A549 (cell line): ENCODE data around the gene FLT3LG. TPM values are rescaled to one million over a fixed set of nuclear protein-coding genes. Genes with fewer than 3 reads are reported as not detected.

Experiments
- ATAC-seq, 2 experiments: fragments of 200-7000 bp in 1 of 2; fragments of >200 bp in 1 of 2; cut with Nextera tagmentation in 1 of 2; cut with Tn5 transposase in 1 of 2; 3 replicates each; pipeline versions ENCODE4 v1.8.0 to v1.9.1; 2018 to 2020; ENCODE audit warnings: mild to moderate bottlenecking in 1 of 2, moderate library complexity in 1 of 2
- CTCF ChIA-PET: fragments of 300-600 bp; sonication (Branson Sonifier 250); formaldehyde crosslinking; extraction: SDS; loops from one replicate; lab custom pipeline; 2021; ENCODE audit warnings: antibody characterized with exemption, inconsistent platforms; lab: Yijun Ruan, JAX
- POLR2A ChIA-PET: fragments of 350-600 bp; formaldehyde crosslinking; extraction: SDS; loops from one replicate; lab custom pipeline; 2021; ENCODE audit warnings: antibody characterized with exemption, inconsistent platforms; lab: Yijun Ruan, JAX
- DNase-seq, 2 experiments: peaks; one replicate each; pipeline versions ENCODE4 v3.0.0 to v3.0.0-alpha.2; 2011 to 2016; ENCODE audit warnings: low read depth in 1 of 2, low spot score in 1 of 2
- FAIRE-seq: peaks from 2 replicates; lab custom pipeline; 2011; peaks lifted over from hg19 to GRCh38; lab: Jason Lieb, UNC
- H3K27ac ChIP-seq, 2 experiments: fragments of >200 bp; sonication (Bioruptor Twin); formaldehyde crosslinking; 3 replicates each; pipeline ENCODE4 v1.5.1; 2016 to 2017
- H3K4me1 ChIP-seq: fragments of >200 bp; sonication (Bioruptor Twin); formaldehyde crosslinking; 3 replicates; pipeline ENCODE4 v1.6.1; 2016
- H3K4me2 ChIP-seq: fragments of >200 bp; sonication (Bioruptor Twin); formaldehyde crosslinking; 3 replicates; pipeline ENCODE4 v1.6.1; 2016
- H3K4me3 ChIP-seq: fragments of >200 bp; sonication (Bioruptor Twin); formaldehyde crosslinking; 3 replicates; pipeline ENCODE4 v1.5.1; 2016
- H3K9me3 ChIP-seq: fragments of >200 bp; sonication (Bioruptor Twin); formaldehyde crosslinking; 3 replicates; pipeline ENCODE4 v1.6.1; 2016
- CBX2 ChIP-seq: fragments of 200-600 bp; sonication (generic); IDR thresholded peaks from 2 replicates; pipeline ENCODE4 v1.6.1; 2016; ENCODE audit warnings: low read depth, mild to moderate bottlenecking, borderline replicate concordance
- CHD2 ChIP-seq: fragments of 150-350 bp; IDR thresholded peaks from 2 replicates; pipeline ENCODE4 v1.6.1; 2014; ENCODE audit warnings: low read length; ENCODE audit not compliant: partially characterized antibody
- FOSL2 ChIP-seq, 2 experiments: fragments of 450-650 bp in 1 of 2; fragments of >200 bp in 1 of 2; sonication (Bioruptor Twin) in 1 of 2; formaldehyde crosslinking; IDR thresholded peaks; 2 replicates each; pipeline versions ENCODE4 v1.5.0 to v1.6.1; 2016 to 2020; ENCODE audit warnings: mild to moderate bottlenecking in 1 of 2, moderate library complexity in 1 of 2
- FOXS1 ChIP-seq: fragments of 250-450 bp; sonication (Bioruptor Pico); IDR thresholded peaks from 2 replicates; pipeline ENCODE4 v1.5.0; 2020; ENCODE audit warnings: mild to moderate bottlenecking, moderate library complexity
- GATA3 ChIP-seq: IDR thresholded peaks from 2 replicates; pipeline ENCODE4 v1.6.1; 2012; ENCODE audit warnings: borderline replicate concordance
- HDAC2 ChIP-seq: fragments of 200-600 bp; sonication (generic); IDR thresholded peaks from 2 replicates; pipeline ENCODE4 v1.6.1; 2016
- HOXB5 ChIP-seq: fragments of 250-450 bp; sonication (Bioruptor Pico); IDR thresholded peaks from 2 replicates; pipeline ENCODE4 v1.5.0; 2020; ENCODE audit warnings: mild to moderate bottlenecking, moderate library complexity
- MAFK ChIP-seq: fragments of 450-650 bp; IDR thresholded peaks from 2 replicates; pipeline ENCODE4 v1.6.1; 2014; ENCODE audit not compliant: partially characterized antibody
- MYC ChIP-seq: IDR thresholded peaks from 2 replicates; pipeline ENCODE4 v1.6.1; 2012; ENCODE audit warnings: mild to moderate bottlenecking, inconsistent platforms, low read length, improper control_type of control experiment, borderline replicate concordance
- PHF8 ChIP-seq: fragments of 200-600 bp; sonication (generic); IDR thresholded peaks from 2 replicates; pipeline ENCODE4 v1.6.1; 2016; ENCODE audit warnings: low read depth, mild to moderate bottlenecking, antibody characterized with exemption, moderate library complexity, borderline replicate concordance
- POLR2A ChIP-seq: IDR thresholded peaks from 2 replicates; pipeline ENCODE4 v1.6.1; 2012; ENCODE audit warnings: mild to moderate bottlenecking, low read length
- RARB ChIP-seq: fragments of 250-450 bp; sonication (Bioruptor Pico); IDR thresholded peaks from 2 replicates; pipeline ENCODE4 v1.8.0; 2021; ENCODE audit warnings: mild to moderate bottlenecking, moderate library complexity
- RFX5 ChIP-seq: fragments of 450-650 bp; IDR thresholded peaks from 2 replicates; pipeline ENCODE4 v1.7.1; 2014; ENCODE audit warnings: antibody characterized with exemption, mild to moderate bottlenecking, moderate library complexity
- WGBS: methylation state at CpG from one replicate; pipeline ENCODE4 v1.1.6; 2017; ENCODE audit errors: missing lambda C conversion rate; 5-methylcytosine and 5-hydroxymethylcytosine counted together
- polyA plus RNA-seq, 4 experiments: library from polyadenylated mRNA; depleted of rRNA in 3 of 4; stranded (reverse); fragments of >200 nt; fragmentation: RNase III in 1 of 4; extraction: RNeasy Plus Mini Kit Qiagen cat#74134 plus additional on column Dnase treatment in 1 of 4; gene quantifications; 2 replicates in 3 of 4; 3 replicates in 1 of 4; pipeline ENCODE4 v1.2.3, GENCODE V29; 2011 to 2017
- TF ChIP-seq, protein P1 (sequence below): IDR thresholded peaks from 2 replicates; pipeline ENCODE4 v1.6.1; 2012
- TF ChIP-seq, protein P2 (sequence below): fragments of 200-600 bp; sonication (generic); IDR thresholded peaks from 2 replicates; pipeline ENCODE4 v1.6.1; 2016; ENCODE audit warnings: antibody characterized with exemption, mild to moderate bottlenecking, moderate library complexity
- TF ChIP-seq, protein P3 (sequence below): fragments of >200 bp; sonication (Bioruptor Twin); formaldehyde crosslinking; IDR thresholded peaks from 3 replicates; pipeline ENCODE4 v1.5.1; 2016
- TF ChIP-seq, protein P4 (sequence below): fragments of 150-350 bp; IDR thresholded peaks from 2 replicates; pipeline ENCODE4 v1.6.1; 2014; ENCODE audit warnings: low read depth, mild to moderate bottlenecking, low read length
- TF ChIP-seq, protein P5 (sequence below): fragments of 250-450 bp; sonication (Bioruptor Pico); IDR thresholded peaks from 2 replicates; pipeline ENCODE4 v1.5.0; 2020; ENCODE audit warnings: low read depth, mild to moderate bottlenecking, moderate library complexity

Gene FLT3LG
- polyA plus RNA-seq, 2 of the 4 experiments (the other 2 are of a cell fraction), result 0.58 to 0.99 TPM

DNA sequence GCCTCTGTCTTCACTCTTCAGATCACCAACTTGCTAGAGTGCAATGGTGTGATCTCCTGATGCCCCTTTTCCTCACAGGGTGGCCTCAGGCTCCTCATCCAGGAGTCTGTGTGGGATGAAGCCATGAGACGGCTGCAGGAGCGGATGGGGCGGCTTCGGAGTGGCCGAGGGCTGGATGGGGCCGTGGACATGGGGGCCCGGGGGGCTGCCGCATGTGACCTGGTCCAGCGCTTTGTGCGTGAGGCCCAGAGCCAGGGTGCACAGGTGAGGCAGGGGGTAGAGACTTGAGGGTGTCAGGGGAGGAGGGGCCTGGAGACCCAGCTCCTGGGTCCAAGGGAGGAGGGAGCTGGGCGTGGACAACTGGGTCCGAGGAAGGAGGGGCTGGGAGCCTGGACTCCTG lies 11.5 kb upstream of the FLT3LG start:
- CTCF ChIA-PET, result interaction anchor here (5.7 to 12.6 kb wide), 2 partner anchors 10 to 15 kb away, joined by 72 to 97 read pairs; partner anchors contain the start of gene FLT3LG
- H3K4me1 ChIP-seq, result no peaks in the 10 kb centered on the region
- no peak overlapping the region for H3K4me2 ChIP-seq
- no peak for TF ChIP-seq POLR2A
- TF ChIP-seq GATA3, result no peak
- TF ChIP-seq, protein P1, sequence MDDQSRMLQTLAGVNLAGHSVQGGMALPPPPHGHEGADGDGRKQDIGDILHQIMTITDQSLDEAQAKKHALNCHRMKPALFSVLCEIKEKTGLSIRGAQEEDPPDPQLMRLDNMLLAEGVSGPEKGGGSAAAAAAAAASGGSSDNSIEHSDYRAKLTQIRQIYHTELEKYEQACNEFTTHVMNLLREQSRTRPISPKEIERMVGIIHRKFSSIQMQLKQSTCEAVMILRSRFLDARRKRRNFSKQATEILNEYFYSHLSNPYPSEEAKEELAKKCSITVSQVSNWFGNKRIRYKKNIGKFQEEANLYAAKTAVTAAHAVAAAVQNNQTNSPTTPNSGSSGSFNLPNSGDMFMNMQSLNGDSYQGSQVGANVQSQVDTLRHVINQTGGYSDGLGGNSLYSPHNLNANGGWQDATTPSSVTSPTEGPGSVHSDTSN, result no peak
- TF ChIP-seq RARB (CRISPR knock-in tag), result no peak
- TF ChIP-seq, protein P2, sequence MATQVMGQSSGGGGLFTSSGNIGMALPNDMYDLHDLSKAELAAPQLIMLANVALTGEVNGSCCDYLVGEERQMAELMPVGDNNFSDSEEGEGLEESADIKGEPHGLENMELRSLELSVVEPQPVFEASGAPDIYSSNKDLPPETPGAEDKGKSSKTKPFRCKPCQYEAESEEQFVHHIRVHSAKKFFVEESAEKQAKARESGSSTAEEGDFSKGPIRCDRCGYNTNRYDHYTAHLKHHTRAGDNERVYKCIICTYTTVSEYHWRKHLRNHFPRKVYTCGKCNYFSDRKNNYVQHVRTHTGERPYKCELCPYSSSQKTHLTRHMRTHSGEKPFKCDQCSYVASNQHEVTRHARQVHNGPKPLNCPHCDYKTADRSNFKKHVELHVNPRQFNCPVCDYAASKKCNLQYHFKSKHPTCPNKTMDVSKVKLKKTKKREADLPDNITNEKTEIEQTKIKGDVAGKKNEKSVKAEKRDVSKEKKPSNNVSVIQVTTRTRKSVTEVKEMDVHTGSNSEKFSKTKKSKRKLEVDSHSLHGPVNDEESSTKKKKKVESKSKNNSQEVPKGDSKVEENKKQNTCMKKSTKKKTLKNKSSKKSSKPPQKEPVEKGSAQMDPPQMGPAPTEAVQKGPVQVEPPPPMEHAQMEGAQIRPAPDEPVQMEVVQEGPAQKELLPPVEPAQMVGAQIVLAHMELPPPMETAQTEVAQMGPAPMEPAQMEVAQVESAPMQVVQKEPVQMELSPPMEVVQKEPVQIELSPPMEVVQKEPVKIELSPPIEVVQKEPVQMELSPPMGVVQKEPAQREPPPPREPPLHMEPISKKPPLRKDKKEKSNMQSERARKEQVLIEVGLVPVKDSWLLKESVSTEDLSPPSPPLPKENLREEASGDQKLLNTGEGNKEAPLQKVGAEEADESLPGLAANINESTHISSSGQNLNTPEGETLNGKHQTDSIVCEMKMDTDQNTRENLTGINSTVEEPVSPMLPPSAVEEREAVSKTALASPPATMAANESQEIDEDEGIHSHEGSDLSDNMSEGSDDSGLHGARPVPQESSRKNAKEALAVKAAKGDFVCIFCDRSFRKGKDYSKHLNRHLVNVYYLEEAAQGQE, result no peak
- TF ChIP-seq, protein P3, sequence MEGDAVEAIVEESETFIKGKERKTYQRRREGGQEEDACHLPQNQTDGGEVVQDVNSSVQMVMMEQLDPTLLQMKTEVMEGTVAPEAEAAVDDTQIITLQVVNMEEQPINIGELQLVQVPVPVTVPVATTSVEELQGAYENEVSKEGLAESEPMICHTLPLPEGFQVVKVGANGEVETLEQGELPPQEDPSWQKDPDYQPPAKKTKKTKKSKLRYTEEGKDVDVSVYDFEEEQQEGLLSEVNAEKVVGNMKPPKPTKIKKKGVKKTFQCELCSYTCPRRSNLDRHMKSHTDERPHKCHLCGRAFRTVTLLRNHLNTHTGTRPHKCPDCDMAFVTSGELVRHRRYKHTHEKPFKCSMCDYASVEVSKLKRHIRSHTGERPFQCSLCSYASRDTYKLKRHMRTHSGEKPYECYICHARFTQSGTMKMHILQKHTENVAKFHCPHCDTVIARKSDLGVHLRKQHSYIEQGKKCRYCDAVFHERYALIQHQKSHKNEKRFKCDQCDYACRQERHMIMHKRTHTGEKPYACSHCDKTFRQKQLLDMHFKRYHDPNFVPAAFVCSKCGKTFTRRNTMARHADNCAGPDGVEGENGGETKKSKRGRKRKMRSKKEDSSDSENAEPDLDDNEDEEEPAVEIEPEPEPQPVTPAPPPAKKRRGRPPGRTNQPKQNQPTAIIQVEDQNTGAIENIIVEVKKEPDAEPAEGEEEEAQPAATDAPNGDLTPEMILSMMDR, result no peak
- TF ChIP-seq, protein P4, sequence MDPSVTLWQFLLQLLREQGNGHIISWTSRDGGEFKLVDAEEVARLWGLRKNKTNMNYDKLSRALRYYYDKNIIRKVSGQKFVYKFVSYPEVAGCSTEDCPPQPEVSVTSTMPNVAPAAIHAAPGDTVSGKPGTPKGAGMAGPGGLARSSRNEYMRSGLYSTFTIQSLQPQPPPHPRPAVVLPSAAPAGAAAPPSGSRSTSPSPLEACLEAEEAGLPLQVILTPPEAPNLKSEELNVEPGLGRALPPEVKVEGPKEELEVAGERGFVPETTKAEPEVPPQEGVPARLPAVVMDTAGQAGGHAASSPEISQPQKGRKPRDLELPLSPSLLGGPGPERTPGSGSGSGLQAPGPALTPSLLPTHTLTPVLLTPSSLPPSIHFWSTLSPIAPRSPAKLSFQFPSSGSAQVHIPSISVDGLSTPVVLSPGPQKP, result no peak
- no peak for TF ChIP-seq CHD2
- TF ChIP-seq MAFK, result no peak
- no peak for TF ChIP-seq CBX2
- TF ChIP-seq PHF8, result no peak
- TF ChIP-seq HOXB5 (CRISPR knock-in tag), result no peak
- no peak for TF ChIP-seq FOSL2 (IDR thresholded peaks at IDR 0.05)
- TF ChIP-seq FOSL2 (CRISPR knock-in tag; IDR thresholded peaks at IDR 0.05), result no peak
- TF ChIP-seq HDAC2, result no peak
- no peak for TF ChIP-seq FOXS1 (CRISPR knock-in tag)
- no peak for TF ChIP-seq RFX5
- TF ChIP-seq MYC, result no peak
- TF ChIP-seq, protein P5, sequence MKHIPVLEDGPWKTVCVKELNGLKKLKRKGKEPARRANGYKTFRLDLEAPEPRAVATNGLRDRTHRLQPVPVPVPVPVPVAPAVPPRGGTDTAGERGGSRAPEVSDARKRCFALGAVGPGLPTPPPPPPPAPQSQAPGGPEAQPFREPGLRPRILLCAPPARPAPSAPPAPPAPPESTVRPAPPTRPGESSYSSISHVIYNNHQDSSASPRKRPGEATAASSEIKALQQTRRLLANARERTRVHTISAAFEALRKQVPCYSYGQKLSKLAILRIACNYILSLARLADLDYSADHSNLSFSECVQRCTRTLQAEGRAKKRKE, result no peak
- TF ChIP-seq, all 56 proteins: peak for 0
- Histone ChIP-seq H3K27ac (no peak overlapping the region), H3K9me3 (no peaks in the 10 kb centered on the region), H3K4me3 (no peak overlapping the region)
- POLR2A ChIA-PET, result no interaction called here
- DNase-seq (peak in 1 of 2 experiments; percentile 42), FAIRE-seq (no peak), ATAC-seq (no peak)
- 94% methylated on average over 12 of the region's 12 CpGs for WGBS
